Smooth muscle cell of the brain vasculature (primary cell): ENCODE results near the gene RYR2.
"Not testable (repeated sequence)": the region's sequence is repeated elsewhere in the genome, so short reads cannot be mapped to it uniquely, and the experiment has no call there.

Experiments used
- DNase-seq: peaks from one replicate; pipeline ENCODE4 v3.0.0-alpha.2; 2012; ENCODE audit warnings: low read depth, low spot score

Gene RYR2

DNA sequence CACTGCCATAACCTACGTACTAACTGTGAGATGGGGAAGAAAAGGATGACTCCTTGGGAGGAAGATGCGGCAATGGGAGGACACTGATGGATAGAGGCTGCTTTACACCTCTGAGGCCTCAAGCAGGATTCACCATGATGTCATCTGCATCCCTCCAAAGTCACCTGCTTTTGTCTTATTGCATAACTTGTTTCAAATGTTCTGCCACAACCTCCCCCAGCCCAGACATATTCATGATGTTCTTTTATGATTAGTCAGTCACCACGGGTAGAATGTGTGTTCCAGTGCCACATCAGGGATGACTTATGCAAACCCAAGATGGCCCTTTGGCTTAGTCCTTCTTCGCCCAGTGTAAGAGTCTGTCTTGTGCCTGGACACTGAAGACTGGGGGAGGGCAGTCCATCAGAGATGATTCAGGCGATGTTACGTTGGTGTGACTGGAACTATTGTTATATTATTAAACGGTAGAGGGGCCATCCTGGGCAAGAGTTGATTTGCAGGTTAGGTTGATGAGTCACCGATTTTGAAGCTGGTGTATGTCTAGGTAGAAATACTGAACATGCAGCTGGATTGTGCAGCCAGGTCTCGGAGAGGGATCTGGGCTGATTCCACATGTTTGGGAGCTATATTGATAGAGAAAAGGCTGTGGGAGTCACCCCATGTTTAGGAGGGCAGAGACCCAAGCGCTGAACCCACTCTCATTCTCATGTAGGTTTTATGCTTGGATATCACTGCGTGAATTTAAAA lies 32.6 kb downstream of the RYR2 start:
- DNase-seq, result no peak

DNA sequence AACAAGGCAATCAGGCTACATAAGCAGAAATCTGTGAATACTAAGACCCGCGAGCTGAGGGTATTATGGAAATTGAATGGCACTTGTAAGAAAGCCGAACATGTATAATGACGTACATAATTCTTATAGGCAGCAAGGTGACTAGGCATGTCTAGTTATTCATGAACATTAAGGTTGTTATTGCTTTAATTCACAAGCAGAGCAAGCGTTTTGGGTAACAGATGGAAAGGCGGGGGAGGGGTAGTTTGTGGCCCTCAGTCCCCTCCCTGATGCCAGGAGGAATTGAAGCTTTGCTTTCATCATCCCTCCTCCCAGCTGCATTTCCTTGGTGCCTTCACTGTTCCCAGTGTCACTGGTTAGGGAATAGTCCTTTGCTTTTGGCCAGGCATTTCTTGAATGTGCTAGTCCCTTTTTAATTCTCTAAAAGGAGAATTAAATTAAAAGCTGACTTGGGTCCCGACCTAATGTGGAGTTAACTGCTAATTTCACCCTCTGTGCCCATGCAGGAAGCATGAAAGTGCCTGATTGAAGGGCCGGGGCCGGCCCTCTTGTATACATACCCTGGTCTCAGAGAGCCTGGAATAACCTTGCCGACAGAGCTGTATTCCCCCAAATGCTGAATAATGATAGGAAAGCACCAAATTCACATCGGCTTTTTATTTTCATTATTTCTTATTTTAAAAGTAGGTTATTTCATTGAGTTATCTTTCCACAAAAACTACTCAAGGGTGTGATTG lies 42.5 kb downstream of the RYR2 start:
- no peak for DNase-seq

DNA sequence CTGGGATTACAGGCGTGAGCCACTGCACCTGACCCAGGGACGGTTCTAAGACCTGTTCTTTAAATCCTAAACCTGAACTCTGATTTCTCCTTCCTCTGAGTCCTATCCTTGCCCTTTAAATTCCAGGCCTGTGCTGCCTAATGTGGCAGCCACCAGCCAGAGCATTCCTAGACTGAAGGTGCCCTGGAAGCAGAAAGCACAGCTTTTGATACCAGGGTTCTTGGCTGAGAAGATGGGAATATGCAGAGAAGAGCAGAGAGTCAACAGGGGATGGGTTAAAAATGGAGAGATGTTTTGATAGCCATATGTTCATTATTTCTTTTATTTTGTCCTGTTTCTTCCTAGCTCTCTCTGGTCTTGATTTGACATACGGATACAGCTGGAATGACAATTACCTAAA lies 49.7 kb downstream of the RYR2 start:
- DNase-seq, result no peak

DNA sequence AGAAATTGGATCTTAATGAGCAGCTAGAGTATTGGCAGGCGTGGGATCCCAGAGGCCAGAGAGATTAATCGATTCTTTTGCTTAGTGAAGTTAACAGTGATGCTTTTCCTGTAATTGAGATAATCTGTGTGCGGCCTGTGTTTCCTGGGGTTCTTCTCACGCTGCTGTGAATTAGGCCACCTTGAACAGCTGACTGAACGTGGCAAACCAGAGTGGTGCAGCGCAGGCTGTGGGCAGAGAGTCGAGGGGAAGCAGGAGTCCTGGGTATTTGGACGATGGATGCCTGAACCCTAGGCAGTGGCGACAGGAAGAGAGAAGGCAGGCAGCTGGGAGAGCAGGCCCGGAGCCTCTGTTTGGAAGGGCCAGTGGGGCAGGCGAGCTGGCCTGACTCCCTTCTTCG lies 51.7 kb downstream of the RYR2 start:
- DNase-seq, result no peak

DNA sequence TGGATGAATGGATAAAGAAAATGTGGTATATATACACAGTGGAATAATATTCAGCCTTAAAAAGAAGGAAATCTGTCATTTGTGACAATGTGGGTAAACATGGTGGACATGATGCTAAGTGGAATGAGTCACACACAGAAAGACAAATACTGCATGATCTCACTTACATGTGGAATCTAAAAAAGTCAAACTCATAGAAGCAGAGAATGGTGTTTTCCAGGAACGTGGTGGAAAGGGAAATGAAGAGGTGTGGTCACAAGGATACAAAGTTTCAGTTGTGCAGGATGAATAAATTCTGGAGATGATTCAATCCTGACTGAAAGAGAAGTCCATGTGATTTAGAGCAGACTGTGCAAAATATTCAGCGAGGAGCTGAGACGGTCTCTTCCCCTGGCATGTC lies 56.6 kb downstream of the RYR2 start:
- DNase-seq, result no peak

DNA sequence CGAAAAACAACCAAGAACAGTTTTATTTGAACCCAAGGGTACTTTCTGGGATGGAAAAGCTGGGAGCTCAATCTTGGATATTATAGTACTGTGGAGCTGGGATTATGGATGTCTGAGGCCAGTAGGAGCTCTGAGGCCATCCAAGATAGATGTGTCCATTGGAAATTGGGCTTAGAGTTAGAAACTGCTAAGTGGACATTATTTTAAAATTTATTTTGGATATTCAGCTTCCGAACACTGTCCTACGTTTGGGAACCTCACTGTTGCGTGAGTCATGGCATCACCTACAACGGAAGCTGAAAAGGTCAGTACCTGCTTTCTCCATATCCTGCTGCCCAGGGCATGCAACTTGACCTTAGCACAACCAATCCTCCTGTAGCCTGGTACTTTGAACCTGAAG lies 61.0 kb downstream of the RYR2 start:
- no peak for DNase-seq

DNA sequence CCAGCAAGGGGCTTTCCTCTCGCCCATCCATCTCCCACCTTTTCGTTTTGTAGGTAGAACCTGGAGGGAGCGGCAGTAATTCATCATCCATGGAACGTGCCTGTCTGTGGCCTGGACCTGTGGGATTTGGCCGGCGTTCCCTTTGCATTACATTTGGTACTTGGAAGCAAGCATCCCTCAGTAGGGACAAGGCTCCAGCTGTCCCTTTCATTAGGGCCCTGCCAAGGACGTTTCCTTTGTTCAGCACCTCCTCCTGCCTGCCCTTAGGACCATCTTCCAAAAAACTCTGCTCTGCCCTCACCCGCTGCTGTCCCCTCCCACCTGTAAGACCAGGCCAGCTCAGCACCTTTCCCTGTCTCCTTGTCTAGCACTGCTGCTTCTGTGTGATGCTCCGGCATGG lies 62.1 kb downstream of the RYR2 start:
- no peak for DNase-seq

DNA sequence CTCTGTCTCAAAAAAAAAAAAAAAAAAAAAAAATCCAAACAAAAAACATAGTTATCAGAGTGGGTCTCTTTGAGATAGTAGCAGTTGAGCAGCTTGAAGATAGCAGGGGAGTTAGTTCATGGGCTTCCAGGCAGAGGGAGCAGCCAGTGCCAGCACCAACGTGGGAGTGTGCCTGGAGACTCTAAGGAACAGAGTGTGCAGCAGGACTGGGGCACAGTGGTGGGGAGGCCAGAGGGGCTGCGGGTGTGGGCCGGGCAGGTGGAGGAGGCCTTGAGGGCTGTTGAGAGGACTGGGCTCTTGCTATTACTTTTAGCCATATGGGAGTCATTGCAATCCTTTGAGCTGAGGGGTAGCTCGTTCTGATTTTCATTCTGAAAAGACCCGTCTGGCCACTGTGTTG lies 63.8 kb downstream of the RYR2 start:
- DNase-seq, result no peak

DNA sequence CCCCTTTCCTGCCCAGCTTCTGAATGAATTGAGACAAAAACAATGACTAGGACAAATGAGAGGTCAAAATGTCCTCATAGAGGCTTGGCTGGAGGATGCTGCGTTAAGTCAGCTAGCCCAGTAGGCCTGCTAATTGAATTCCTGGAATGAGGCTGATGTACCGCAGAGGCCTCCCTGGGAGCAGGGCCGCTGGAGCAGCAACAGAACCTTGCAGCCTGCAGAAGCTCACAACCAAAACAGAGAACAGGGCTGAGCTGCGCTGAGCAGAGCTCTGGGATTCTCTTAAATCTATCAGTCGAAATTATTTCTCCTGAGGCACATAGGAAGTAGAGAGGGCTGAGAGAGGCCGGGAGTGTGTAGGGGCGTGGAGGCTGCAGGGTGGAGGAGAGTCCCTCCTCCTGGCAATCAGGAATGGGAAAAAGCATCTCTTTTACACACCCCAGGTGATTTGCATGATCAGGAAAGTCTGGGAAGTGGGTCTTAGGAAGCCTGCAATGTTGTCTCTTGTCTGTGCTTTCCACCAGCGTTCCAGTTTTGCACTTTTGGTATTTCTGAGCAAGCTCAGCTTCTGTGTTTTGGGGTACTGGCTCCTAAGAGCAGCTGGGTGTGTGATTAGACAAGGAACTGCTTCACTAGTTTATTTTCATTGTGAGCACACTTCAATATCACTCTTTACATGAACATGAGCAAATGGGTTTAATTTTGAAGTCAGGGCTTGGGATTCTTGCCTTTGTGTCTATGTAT lies 66.5 kb downstream of the RYR2 start:
- DNase-seq, result no peak

DNA sequence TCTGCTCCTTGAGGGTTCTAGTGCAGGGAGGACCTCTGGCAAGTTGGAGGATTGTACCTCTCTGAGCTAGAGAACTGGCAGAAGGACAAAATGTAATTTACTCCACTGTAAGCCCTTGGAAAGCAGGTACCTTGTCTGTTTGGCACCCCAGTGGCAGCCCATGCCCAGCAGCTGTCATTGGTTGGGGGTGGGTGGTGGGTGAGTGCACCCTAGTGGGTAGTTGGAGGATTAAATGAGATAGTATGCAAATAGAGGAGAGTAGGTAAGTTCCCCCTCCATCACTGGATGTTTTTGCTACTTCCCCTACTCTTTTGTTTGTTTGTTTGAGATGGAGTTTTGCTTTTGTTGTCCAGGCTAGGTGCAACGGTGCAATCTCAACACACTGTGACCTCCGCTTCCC lies 69.8 kb downstream of the RYR2 start:
- no peak for DNase-seq

DNA sequence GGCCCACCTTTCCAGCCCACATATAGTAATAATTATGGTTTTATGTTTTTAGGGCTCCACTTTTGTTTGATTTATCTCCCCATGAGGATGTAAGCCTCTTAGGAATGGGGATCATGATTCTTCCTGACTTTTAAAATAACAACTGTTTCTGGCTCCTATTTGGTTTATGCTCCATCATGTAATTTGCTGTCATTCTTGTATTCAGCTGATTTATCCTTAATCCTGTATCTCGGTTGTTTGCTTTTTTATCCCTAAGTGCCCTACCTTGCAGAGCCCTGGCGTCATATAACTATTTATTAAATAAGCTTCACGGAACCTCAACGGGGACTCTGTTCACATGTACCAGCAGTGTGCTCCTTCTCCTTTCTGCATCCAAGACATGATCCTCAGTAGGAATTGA lies 70.7 kb downstream of the RYR2 start:
- DNase-seq, result no peak

DNA sequence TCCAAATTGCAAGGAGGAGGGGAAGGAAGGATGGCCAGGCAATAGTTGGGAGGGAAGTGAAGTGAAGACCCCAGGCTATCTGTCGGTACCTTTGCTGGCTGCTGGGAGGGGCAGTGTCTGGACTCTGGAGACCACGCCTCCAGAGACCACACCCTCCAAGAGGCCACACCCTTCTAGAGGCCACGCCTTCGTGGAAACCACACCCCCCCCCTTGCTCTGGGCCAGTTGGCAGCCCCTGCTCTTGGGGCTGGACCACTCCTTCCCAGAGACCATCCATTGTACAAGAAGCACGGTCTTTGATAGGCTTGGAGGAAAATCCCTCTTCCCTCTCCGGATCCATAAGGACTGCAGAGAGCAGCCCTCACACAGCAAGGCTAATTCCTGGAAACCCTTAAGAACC lies 73.1 kb downstream of the RYR2 start:
- DNase-seq, result no peak

DNA sequence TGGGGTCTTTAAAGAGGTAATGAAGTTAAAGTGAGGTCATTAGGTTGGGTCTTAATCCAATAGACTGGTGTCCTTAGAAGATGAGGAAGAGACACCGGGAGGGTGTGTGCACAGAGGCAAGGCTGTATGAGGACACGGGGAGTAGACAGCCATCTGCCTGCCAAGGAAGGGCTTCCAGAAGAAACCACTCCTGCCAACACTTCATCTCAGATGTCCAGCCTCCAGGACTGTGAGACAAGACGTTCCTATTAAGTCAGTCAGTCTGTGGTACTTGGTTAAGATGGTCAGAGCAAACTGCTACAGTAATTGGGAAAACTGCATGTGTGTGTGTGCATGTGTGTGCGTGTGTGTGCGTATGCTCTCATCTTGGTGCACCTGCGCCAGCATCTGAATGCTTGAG lies 77.1 kb downstream of the RYR2 start:
- no peak for DNase-seq

DNA sequence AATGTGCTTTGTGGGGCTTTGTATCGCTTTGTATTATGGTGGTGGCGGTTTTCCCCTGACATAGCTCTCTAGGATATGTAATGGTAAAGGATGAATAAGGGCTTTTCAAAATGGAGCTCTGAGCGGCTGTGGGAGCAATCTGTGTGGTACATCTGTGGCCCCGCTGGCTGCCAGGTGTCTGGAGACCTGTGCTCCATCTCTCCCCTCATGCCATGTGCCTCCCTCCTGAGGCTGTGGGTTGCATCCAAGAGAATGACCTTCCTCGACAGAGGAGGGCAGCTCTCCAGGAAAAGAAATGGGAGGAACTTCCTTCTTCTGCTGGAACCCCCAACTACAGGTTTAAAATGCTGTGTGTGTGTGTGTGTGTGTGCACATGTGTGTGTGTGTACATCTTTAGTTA lies 78.7 kb downstream of the RYR2 start:
- DNase-seq, result no peak

DNA sequence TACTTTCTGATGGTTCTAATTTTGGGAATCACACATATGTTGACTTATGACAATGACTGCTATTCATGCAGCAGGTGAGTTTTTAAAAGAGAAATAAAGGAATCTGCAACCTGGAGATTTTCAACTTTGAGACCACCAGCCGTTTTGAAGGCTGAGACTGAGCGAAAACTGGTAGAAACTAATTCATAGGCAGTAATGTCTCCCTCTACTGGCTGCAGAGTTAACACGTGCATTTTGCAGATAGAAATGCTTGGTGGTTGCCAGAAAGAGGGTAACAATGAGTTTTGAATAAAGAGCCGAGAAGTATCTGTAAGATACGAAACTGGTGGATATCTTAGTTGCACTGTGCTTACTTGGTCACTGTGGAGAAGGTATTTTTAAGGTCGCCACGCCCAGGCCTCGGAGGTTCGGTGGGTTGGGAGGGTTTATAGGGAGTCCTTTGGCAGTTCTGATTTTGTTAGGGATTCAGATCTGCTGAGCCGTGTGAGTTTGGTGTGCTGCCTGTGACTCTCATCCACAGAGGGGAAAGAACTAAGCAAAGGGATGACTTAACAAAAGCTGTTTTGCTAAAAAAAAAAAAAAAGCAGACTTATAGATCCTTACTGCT lies 83.0 kb downstream of the RYR2 start:
- DNase-seq, result no peak

DNA sequence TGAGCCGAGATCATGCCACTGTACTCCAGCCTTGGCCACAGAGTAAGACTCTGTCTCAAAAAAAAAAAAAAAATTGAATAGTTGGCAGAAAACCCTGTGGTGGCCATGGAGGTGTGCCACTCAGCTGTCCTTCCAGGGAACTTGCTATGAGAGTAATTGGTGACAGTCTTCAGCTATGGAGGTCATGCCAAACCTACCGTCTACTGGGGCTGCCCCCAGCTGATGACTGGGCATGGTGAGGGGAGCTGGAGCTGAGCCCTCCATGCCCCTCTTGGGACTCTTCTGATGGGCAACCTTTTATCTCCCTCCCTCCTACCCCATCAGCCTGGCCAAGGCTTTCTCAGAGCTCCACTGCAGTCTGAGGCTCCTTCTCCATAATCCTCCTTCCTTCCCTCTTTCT lies 84.2 kb downstream of the RYR2 start:
- no peak for DNase-seq

DNA sequence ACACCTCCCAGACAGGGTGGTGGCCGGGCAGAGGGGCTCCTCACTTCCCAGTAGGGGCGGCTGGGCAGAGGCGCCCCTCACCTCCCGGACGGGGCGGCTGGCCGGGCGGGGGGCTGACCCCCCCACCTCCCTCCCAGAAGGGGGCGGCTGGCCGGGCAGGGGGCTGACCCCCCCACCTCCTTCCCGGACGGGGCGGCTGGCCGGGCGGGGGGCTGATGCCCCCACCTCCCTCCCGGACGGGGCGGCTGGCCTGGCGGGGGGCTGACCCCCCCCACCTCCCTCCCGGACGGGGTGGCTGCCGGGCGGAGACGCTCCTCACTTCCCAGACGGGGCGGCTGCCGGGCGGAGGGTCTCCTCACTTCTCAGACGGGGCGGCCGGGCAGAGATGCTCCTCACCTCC lies 85.3 kb downstream of the RYR2 start:
- DNase-seq, result not testable (repeated sequence)

DNA sequence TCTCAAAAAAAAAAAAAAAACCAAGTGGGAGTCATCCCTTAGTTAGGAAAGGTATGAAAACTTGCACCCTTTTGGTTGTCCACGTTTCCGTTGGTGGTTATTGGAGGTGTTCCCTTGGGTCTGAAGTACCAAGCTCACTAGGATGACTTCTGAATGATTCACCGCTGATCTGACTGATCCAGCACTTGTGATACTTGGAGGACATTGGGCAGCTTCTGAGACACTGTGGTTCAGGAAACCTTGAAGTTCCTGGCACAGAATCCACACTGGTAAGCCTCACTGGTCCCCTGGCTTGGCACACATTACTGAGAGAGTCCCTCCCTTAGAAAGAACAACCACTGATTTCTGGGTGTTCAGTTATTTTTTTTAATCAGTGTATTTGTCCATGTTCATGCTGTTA lies 91.9 kb downstream of the RYR2 start:
- no peak for DNase-seq

DNA sequence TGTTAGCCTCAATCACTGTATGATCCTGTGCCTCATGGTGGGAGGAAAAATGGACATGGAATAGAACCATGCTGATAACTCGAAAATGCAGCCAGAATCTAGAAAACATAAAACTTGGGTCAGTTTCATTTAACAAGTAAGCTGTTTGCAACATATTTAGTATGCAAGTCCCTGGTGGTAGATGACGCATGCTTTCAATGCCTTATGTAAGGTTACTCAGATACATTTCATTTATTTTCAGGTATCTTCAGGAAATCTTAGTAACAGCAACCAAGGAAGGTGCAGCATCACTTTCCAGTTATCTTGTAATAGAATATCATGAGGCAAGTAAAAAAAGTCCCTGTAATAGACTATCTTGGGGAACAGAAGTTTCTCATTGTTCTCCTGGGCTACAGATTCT lies 92.9 kb downstream of the RYR2 start:
- no peak for DNase-seq

DNA sequence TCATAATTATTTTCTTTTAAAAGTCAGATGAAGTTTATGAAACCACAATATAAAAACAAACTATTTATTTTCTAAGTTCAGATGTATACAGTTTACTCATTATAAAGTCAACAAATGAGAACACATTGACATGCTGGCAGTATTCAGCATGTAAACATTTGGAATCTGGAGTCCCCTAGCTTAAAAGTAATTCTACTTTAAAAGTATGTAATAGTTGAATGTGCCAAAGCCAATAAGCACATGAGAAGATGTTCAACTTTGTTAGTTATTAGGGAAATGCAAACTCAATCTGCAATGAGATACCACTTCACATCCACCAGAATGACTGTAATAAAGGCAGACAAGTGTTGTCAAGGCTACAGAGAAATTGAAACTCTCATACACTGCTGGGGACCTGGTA lies 96.6 kb downstream of the RYR2 start:
- no peak for DNase-seq

DNA sequence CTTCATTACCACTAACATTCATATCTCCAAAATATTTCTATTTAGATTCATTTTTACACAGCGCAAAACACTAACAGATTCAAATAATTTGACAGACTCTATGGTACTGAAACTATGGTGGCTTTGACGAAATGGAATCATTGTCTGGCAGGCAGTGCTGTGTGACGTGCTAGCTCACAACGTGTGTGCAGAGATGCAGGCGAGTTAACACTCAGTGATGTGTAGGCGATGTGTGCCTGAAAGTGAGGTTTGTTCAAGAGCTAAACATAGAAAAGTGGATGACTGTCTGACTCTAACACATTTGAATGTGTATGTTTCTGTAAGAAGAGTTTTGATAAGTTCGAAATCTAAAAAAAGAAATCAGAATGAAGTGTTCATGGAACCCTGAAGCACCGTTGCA lies 97.7 kb downstream of the RYR2 start:
- DNase-seq, result no peak

DNA sequence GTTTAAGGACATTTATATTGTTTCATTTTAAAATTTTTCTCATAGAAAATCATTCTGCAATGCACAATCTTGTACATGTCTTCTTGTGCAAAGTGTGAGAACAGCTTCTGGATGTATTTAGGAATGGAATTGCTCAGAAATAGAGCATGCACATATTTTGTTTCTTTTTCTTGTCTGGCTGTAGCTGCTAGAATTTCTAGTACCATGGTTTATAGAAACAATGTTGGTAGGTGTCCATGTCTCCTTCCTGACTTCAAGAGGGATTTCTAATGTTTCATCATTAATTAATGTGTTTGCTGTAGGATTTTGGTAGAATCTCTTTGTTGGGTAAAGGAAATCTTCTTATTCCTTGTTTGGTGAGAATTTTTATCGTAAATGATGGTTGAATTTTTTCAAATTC lies 99.0 kb downstream of the RYR2 start:
- DNase-seq, result no peak
